Adrenal gland (tissue), 12 donors: ENCODE data around the gene LARGE2. TPM values are rescaled to one million over a fixed set of nuclear protein-coding genes. Genes with fewer than 3 reads are reported as not detected.

ENCODE experiments used
- DNase-seq, 7 donors: peaks; one replicate each; pipeline ENCODE4 v3.0.0-alpha.2; 2019 to 2020
- H3K27ac ChIP-seq, 5 donors: fragments of 200-600 bp; sonication (generic) in 4 of 5; 1 replicate in 3 of 5; 2 replicates in 2 of 5; pipeline versions ENCODE4 v1.5.1 to v1.8.0; 2016 to 2020; ENCODE audit warnings: mild to moderate bottlenecking in 1 of 5
- H3K27me3 ChIP-seq: fragments of 200-600 bp; 2 replicates; pipeline ENCODE4 v1.8.0; 2021
- H3K36me3 ChIP-seq, 2 donors: fragments of 200-600 bp; replicated peaks in 1 of 2; 1 replicate in 1 of 2; 2 replicates in 1 of 2; pipeline versions ENCODE4 v1.5.1 to v1.8.0; 2018 to 2022
- H3K4me1 ChIP-seq, 2 donors: fragments of 200-600 bp; replicated peaks in 1 of 2; 1 replicate in 1 of 2; 2 replicates in 1 of 2; pipeline versions ENCODE4 v1.5.1 to v1.8.0; 2018 to 2021
- H3K4me3 ChIP-seq, 4 donors: fragments of 200-600 bp; sonication (generic) in 3 of 4; one replicate each; pipeline ENCODE4 v1.5.1; 2016 to 2018
- H3K9me3 ChIP-seq, 3 donors: fragments of 200-600 bp; sonication (generic) in 1 of 3; replicated peaks in 1 of 3; 1 replicate in 2 of 3; 2 replicates in 1 of 3; pipeline versions ENCODE4 v1.5.1 to v1.8.0; 2016 to 2021
- CTCF ChIP-seq, 6 experiments: fragments of 450-650 bp in 4 of 6; fragments of 200-600 bp in 2 of 6; sonication (generic) in 1 of 6; IDR thresholded peaks; 1 replicate in 5 of 6; 2 replicates in 1 of 6; pipeline versions ENCODE4 v1.5.1 to v1.8.0; 2016 to 2021; ENCODE audit warnings: antibody characterized with exemption in 6 of 6, mild to moderate bottlenecking in 2 of 6, moderate library complexity in 1 of 6
- POLR2A ChIP-seq, 2 donors: fragments of 450-650 bp; IDR thresholded peaks; one replicate each; pipeline ENCODE4 v1.6.1; 2017; ENCODE audit warnings: antibody characterized with exemption in 2 of 2, mild to moderate bottlenecking in 2 of 2, moderate library complexity in 1 of 2
- WGBS, 4 donors: extraction: QIAGEN DNeasy Blood & Tissue Kit in 2 of 4; methylation state at CpG; one replicate each; pipeline versions ENCODE4 v1.1.5 to v1.1.7; 2013 to 2017; 5-methylcytosine and 5-hydroxymethylcytosine counted together
- intact Hi-C, 2 donors: fragments of 100-400 bp; cut with DNase I; formaldehyde crosslinking; loops; one replicate each; pipeline versions ENCODE4 v1.14.1 to v1.15.0; 2022 to 2023
- polyA plus RNA-seq, 3 donors: library from polyadenylated mRNA; stranded (reverse); fragments of 200-250 nt in 2 of 3; fragments of 350-450 nt in 1 of 3; fragmentation: Illumina TruSeq in 1 of 3; extraction: RNeasy Lipid Tissue Mini Kit (QIAGEN cat#74804) in 1 of 3; gene quantifications; one replicate each; pipeline ENCODE4 v1.2.3, GENCODE V29; 2013 to 2014
- total RNA-seq, 9 donors: library from RNA; depleted of rRNA in 4 of 9; stranded (reverse); fragments of >200 nt in 4 of 9; fragments of 120-200 nt in 1 of 9; fragmentation: NEBNext Ultra II Directional in 1 of 9; extraction: Animal tissue kit (Norgen Biotek cat#: 25700) in 1 of 9; gene quantifications; one replicate each; pipeline versions ENCODE4 v1.1.0 to v1.2.4, GENCODE V29; 2013 to 2023
- donor health status: healthy with polysubstance abuse.
- donor health status: Bipolar disorder and iron deficiency.
- donor health status: DM: yes; HTN: yes; CAD: no.
- donor health status: DM: no; HTN: no; CAD: no.
- donor health status: DM: no; HTN: no; CAD: no.
- donor health status: DM: yes; HTN: yes; CAD: no.

Gene LARGE2
- total and polyA plus RNA-seq, 12 donors = 1.0 to 13.0 (median 4.1) TPM

GRCh38 chr11:45961751-45962240 lies 39.3 kb downstream of the LARGE2 start:
- H3K27me3 ChIP-seq = no peaks in the 10 kb centered on the region
- WGBS, 4 donors = 51 to 72% (median 61%) methylated on average over 7 of the region's 7 CpGs
- TF ChIP-seq CTCF (IDR thresholded peaks at IDR 0.05) (no peak), POLR2A (IDR thresholded peaks at IDR 0.05) (peak in 1 of 2 donors; percentile 9)
- no peak overlapping the region for H3K4me3 ChIP-seq
- peak overlapping the region in 1 of 5 donors; percentile 50 for H3K27ac ChIP-seq
- H3K4me1 ChIP-seq = peaks cover 17 to 20% of the 10 kb centered on the region in 2 donors
- H3K36me3 ChIP-seq = peaks cover 0 to 27% of the 10 kb centered on the region in 2 donors
- intact Hi-C loops = no loop called here
- DNase-seq = peak in 5 of 7 donors; percentile 35 to 61 (median 41)
- no peaks in the 10 kb centered on the region for H3K9me3 ChIP-seq

GRCh38 chr11:45964911-45965389 lies 42.5 kb downstream of the LARGE2 start:
- no peaks in the 10 kb centered on the region for H3K27me3 ChIP-seq
- H3K9me3 ChIP-seq = no peaks in the 10 kb centered on the region
- peak; percentile 63 to 87 (median 66) for DNase-seq
- H3K4me3 ChIP-seq = no peak overlapping the region
- peaks cover 17 to 20% of the 10 kb centered on the region in 2 donors for H3K4me1 ChIP-seq
- TF ChIP-seq POLR2A (IDR thresholded peaks at IDR 0.05) (no peak), CTCF (IDR thresholded peaks at IDR 0.05) (peak; percentile 85 to 95 (median 92))
- intact Hi-C loops = no loop called here
- WGBS, 4 donors = 21 to 25% (median 23%) methylated on average over 9 of the region's 9 CpGs
- peak overlapping the region in 3 of 5 donors; percentile 38 to 45 (median 43) for H3K27ac ChIP-seq
- peaks cover 0 to 58% of the 10 kb centered on the region in 2 donors for H3K36me3 ChIP-seq

GRCh38 chr11:45967506-45967905 lies 45.0 kb downstream of the LARGE2 start:
- no peak overlapping the region for H3K4me3 ChIP-seq
- intact Hi-C loops = no loop called here
- H3K36me3 ChIP-seq = peaks cover 0 to 72% of the 10 kb centered on the region in 2 donors
- no peak overlapping the region for H3K27ac ChIP-seq
- no peaks in the 10 kb centered on the region for H3K9me3 ChIP-seq
- no peak for DNase-seq
- 83 to 100% (median 89%) methylated on average over 2 of the region's 2 CpGs for WGBS, 4 donors
- no peak for TF ChIP-seq POLR2A (IDR thresholded peaks at IDR 0.05)
- TF ChIP-seq CTCF (IDR thresholded peaks at IDR 0.05) = no peak
- H3K4me1 ChIP-seq = peaks cover 0 to 6% of the 10 kb centered on the region in 2 donors
- no peaks in the 10 kb centered on the region for H3K27me3 ChIP-seq

GRCh38 chr11:45968901-45969300 lies 46.4 kb downstream of the LARGE2 start:
- H3K27me3 ChIP-seq = no peaks in the 10 kb centered on the region
- DNase-seq = no peak
- H3K9me3 ChIP-seq = no peaks in the 10 kb centered on the region
- WGBS, 4 donors = 89 to 95% (median 92%) methylated on average over 2 of the region's 2 CpGs
- intact Hi-C loops = no loop called here
- TF ChIP-seq POLR2A (IDR thresholded peaks at IDR 0.05) = no peak
- TF ChIP-seq CTCF (IDR thresholded peaks at IDR 0.05) = no peak
- peaks cover 0 to 68% of the 10 kb centered on the region in 2 donors for H3K36me3 ChIP-seq
- peaks cover 0 to 6% of the 10 kb centered on the region in 2 donors for H3K4me1 ChIP-seq
- no peak overlapping the region for H3K4me3 ChIP-seq
- no peak overlapping the region for H3K27ac ChIP-seq
